BE2C (cell line): ENCODE results near the gene TJP1.
"Not testable (repeated sequence)": the region's sequence is repeated elsewhere in the genome, so short reads cannot be mapped to it uniquely, and the experiment has no call there.

Experiments
- DNase-seq: peaks from one replicate; pipeline ENCODE4 v3.0.0-alpha.2; 2020
- H3K27me3 ChIP-seq: fragments of 250-450 bp; sonication (Bioruptor Pico); 2 replicates; pipeline ENCODE4 v1.5.1; 2020; ENCODE audit warnings: mild to moderate bottlenecking
- H3K36me3 ChIP-seq: fragments of 250-450 bp; sonication (Bioruptor Pico); 2 replicates; pipeline ENCODE4 v1.5.1; 2020; ENCODE audit warnings: mild to moderate bottlenecking
- H3K4me1 ChIP-seq: fragments of 250-450 bp; sonication (Bioruptor Pico); 2 replicates; pipeline ENCODE4 v1.5.1; 2020
- H3K4me3 ChIP-seq: 2 replicates; pipeline ENCODE4 v1.5.1; 2011; ENCODE audit warnings: low read depth, low read length
- H3K9me3 ChIP-seq: fragments of 250-450 bp; sonication (Bioruptor Pico); 2 replicates; pipeline ENCODE4 v1.5.1; 2020
- TF ChIP-seq, protein P1 (sequence below): IDR thresholded peaks from 2 replicates; pipeline ENCODE4 v1.5.1; 2012; ENCODE audit warnings: mild to moderate bottlenecking, low read depth, low read length

Gene TJP1

DNA sequence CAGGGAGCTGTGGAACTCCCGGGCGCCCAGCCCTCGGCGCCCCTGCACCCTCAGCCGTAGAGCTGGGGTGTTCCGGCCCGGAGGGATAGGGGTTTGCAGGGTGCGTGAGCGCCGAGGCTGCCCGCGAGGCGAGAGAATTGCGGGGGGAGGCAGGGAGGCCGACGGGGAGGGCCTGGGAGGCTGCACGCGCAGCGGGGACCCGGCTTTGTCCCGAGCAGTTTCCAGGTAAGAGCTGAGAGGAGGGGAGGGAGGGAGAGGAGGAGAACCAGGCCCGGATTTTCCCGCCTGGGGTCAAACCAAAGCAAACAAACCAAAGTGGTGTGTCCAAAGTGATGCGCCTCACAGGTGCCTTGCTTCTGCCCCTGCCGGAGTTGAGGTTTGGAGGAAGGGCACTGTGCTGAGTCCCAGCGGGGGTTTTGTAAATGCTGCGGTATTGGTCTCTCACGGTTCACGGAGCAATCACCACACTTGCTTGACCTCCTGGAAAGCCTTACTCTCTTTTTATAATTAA, 146.4 kb downstream of the TJP1 start:
- H3K27me3 ChIP-seq: no peaks in the 10 kb centered on the region
- no peaks in the 10 kb centered on the region for H3K4me1 ChIP-seq
- H3K36me3 ChIP-seq: no peaks in the 10 kb centered on the region
- TF ChIP-seq, protein P1, sequence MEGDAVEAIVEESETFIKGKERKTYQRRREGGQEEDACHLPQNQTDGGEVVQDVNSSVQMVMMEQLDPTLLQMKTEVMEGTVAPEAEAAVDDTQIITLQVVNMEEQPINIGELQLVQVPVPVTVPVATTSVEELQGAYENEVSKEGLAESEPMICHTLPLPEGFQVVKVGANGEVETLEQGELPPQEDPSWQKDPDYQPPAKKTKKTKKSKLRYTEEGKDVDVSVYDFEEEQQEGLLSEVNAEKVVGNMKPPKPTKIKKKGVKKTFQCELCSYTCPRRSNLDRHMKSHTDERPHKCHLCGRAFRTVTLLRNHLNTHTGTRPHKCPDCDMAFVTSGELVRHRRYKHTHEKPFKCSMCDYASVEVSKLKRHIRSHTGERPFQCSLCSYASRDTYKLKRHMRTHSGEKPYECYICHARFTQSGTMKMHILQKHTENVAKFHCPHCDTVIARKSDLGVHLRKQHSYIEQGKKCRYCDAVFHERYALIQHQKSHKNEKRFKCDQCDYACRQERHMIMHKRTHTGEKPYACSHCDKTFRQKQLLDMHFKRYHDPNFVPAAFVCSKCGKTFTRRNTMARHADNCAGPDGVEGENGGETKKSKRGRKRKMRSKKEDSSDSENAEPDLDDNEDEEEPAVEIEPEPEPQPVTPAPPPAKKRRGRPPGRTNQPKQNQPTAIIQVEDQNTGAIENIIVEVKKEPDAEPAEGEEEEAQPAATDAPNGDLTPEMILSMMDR: no peak
- DNase-seq: no peak
- no peak overlapping the region for H3K4me3 ChIP-seq
- H3K9me3 ChIP-seq: no peaks in the 10 kb centered on the region

DNA sequence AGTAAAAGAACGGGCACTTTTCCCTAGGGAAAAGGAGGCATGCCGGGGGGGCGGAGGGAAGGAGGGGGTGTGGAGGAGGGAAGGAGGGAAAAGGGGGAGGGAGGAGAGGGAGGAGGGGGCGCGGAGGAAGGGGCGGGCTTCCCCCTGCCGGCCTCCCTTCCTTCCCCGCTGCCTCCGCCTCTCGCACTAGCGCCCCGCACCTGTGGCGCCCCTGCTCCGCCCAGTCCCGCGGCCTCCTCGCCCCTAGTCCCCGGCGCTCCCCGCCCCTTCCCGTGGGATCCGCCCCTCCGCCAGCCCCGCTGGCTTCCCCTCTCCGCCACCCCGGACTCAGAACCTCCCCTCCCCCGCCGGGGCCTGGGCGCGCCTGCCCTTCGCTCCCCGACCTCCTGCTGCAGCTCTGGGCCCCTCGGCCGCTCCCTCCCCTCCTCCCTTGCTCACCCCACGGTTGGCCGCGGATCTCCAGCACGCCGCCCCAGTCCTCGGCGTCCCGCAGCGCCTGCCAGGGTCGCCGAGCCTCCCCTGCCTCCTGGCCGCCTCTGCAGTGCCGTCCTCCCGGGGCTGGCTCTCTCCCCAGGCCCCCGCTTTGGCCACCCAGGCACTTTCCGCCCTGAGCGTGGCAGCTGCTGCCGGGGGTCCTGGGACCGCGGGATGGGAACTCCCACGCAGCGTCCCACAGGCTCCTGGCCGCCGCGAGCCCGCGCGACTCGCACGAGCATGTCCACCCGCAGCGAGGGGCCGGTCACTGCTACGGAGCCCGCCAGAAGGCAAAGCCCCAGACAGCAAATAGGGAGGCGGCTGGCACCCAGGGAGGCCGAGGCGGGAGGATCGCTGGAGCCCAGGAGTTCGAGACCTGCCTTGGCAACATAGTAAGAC, 147.4 kb downstream of the TJP1 start:
- no peaks in the 10 kb centered on the region for H3K36me3 ChIP-seq
- no peaks in the 10 kb centered on the region for H3K9me3 ChIP-seq
- H3K27me3 ChIP-seq: no peaks in the 10 kb centered on the region
- H3K4me3 ChIP-seq: peak overlapping the region; percentile 35
- DNase-seq: peak; percentile 65
- H3K4me1 ChIP-seq: no peaks in the 10 kb centered on the region
- TF ChIP-seq, protein P1: no peak

DNA sequence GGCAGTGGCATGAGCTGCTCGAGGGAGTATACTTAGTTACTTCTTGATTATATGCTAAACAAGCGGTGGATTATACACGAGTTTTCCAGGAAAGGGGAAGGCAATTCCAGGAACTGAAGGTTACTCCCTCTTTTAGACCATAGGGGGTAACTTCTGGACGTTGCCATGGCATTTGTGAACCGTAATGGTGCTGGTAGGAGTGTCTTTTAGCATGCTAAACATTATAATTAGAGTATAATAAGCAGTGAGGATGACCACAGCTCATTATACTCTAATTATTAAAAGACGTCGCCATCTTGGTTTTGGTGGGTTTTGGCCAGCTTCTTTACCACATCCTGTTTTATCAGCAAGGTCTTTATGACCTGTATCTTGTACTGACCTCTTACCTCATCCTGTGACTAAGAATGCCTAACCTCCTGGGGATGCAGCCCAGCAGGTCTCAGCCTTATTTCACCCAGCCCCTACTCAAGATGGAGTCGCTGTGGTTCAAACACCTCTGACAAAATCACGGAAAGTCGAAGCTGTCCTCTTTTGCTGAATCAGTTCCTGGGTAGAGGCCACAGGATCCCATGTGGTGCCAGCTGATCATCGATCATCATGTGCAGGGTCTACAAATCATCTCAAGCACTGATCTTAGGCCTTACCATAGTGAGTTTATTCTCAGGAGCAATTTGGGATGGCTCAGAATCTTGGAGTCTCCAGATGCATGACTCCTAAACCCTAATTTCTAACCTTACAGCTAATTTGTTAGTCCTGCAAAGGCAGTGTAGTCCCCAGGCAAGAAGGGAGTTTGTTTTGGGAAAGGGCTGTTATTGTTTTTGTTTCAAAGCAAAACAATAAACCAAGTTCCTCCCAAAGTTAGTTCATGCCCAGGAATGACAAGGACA, 149.1 kb downstream of the TJP1 start:
- no peaks in the 10 kb centered on the region for H3K36me3 ChIP-seq
- no peaks in the 10 kb centered on the region for H3K4me1 ChIP-seq
- no peak overlapping the region for H3K4me3 ChIP-seq
- DNase-seq: no peak
- no peaks in the 10 kb centered on the region for H3K9me3 ChIP-seq
- no peaks in the 10 kb centered on the region for H3K27me3 ChIP-seq
- TF ChIP-seq, protein P1: no peak

DNA sequence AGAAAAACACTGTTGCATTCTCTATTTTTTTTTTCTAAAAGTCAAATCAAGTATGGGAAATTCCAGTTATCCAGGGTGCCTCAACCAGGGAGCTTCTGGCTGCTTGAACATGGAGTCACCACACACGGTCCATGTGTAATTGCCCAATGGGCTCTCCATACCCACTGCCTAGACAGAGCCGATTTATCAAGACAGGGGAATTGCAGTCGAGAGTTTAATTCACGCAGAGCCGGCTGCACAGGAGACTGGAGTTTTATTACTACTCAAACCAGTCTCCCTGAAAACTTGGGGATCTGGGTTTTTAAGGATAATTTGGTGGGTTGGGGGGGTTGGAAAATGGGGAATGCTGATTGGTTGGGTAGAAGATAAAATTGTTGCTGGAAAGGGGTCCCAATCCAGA, 149.8 kb downstream of the TJP1 start:
- Histone ChIP-seq H3K27me3 (no peaks in the 10 kb centered on the region), H3K9me3 (no peaks in the 10 kb centered on the region), H3K4me3 (no peak overlapping the region), H3K4me1 (no peaks in the 10 kb centered on the region), H3K36me3 (no peaks in the 10 kb centered on the region)
- no peak for DNase-seq
- TF ChIP-seq, protein P1: no peak

DNA sequence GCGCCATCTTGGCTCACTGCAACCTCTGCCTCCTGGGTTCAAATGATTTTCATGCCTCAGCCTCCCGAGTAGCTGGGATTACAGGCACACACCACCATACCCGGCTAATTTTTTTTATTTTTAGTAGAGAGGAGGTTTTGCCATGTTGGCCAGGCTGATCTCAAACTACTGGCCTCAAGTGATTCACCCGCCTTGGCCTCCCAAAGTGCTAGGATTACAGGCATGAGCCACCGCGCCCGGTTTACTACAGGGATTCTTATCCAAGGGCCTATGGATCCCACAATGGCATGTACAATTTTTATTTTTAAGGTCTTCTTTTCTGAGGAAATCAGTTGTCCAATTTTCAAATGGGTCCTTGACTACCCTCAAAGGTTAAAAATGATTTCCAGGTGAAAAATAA, 150.2 kb downstream of the TJP1 start:
- H3K4me1 ChIP-seq, H3K36me3 ChIP-seq, H3K9me3 ChIP-seq, DNase-seq, H3K4me3 ChIP-seq, H3K27me3 ChIP-seq: not testable (repeated sequence)
